ENCODE measurements around the gene HYI.
"Not testable (repeated sequence)": the region's sequence is repeated elsewhere in the genome, so short reads cannot be mapped to it uniquely, and the experiment has no call there.

Gene HYI

DNA sequence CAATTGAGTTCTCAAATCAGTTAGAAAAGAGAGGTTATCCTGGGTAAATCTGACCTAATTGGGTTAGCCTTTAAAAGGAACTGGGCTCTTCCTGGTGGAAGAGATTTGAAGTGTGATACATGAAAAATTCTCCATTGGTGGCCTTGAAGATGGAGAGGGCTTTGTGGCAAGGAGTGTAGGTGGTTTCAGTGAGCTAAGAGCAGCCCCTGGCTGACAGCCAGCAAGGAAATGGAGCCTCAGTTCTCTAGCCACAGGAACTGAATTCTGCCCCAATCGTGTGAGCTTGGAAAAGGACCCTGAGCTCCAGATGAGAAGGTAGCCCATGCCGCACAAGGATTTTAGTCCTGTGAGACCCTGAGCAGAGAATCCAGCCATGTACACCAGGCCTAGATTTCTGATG is 12.7 kb upstream of the HYI start:
- TF ChIP-seq POU2F2 (IDR thresholded peaks at IDR 0.05; ENCODE audit: low read depth, low read length) (no peak), PAX5 (IDR thresholded peaks at IDR 0.05; ENCODE audit: insufficient read depth, low read length, severe bottlenecking) (no peak), SPI1 (IDR thresholded peaks at IDR 0.05; ENCODE audit: low read depth, low read length) (no peak), TAF1 (IDR thresholded peaks at IDR 0.05; ENCODE audit: low read depth, low read length) (no peak), POLR2A (IDR thresholded peaks at IDR 0.05; ENCODE audit: low read depth, low read length) (no peak), POLR2AphosphoS5 (IDR thresholded peaks at IDR 0.05; ENCODE audit: low read depth, low read length) (no peak)
- FAIRE-seq (no peak), DNase-seq (ENCODE audit: insufficient read length, low spot score) (no peak)

DNA sequence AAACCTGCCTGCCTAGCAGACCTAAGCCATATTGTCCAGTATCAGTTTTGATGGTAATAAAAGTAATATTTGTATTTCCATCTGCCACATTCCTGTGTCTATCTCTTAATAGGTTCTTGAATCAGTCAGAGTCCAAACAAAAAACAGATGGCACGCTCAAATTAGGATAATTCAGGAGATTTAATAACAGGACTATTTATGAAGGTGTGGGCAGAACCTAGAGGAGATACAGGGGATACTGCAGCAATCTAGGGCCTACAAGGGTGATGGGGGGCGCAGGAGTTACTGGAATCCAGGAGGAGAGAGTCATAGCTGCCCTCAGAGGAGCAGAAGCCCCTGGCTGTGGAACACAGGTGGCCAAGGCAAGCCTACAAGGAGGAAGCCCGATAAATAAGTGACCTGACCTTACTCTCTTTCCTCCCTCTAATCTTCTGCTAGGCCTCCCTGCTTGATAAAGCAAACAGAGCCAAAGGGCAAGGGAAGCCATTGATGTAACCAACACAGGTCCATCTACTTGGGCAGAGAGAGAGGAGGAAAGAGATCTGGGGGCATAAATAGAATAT is 11.9 kb upstream of the HYI start:
- no peak for FAIRE-seq
- no peak for DNase-seq (ENCODE audit: insufficient read length, low spot score)
- TF ChIP-seq SPI1 (IDR thresholded peaks at IDR 0.05; ENCODE audit: low read depth, low read length): no peak
- no peak for TF ChIP-seq POLR2A (IDR thresholded peaks at IDR 0.05; ENCODE audit: low read depth, low read length)
- no peak for TF ChIP-seq POLR2AphosphoS5 (IDR thresholded peaks at IDR 0.05; ENCODE audit: low read depth, low read length)
- no peak for TF ChIP-seq POU2F2 (IDR thresholded peaks at IDR 0.05; ENCODE audit: low read depth, low read length)
- TF ChIP-seq PAX5 (IDR thresholded peaks at IDR 0.05; ENCODE audit: insufficient read depth, low read length, severe bottlenecking): no peak
- no peak for TF ChIP-seq TAF1 (IDR thresholded peaks at IDR 0.05; ENCODE audit: low read depth, low read length)

DNA sequence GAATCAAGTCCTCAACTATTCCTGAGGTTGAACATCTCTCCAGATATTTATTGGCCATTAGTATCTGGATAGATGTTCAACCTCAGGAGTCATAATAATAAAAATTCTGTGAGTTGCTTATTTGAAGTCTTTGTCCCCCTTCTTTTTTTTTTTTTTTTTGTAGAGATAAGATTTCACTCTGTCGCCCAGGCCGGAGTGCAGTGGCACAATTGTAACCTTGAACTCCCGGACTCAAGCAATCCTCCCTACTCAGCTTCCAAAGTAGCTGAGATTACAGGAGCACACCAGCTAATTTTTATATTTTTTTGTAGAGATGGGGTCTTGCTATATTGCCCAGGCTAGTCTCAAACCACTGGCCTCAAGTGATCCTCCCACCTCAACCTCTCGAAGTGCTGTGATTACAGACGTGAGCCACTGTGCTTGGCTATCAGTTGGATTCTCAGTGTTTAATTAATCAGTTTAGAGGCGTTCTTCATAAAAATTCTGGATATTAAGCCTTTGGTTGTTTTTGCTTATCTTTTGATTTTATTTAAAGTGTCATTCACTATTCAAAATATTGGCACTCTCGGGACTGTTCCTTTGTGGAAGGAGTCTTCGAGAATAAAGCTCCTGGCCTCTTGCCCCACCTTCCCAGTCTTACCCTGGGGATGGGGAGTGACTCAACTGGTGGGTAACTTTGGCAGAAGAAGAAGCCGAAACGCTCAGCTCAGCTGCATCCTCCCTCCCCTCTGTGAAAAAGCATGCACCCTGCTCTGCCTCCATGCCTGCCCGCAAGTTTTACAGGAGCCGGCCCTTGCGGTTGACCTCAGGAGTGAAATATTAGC is 11.2 kb upstream of the HYI start:
- FAIRE-seq (no peak), DNase-seq (ENCODE audit: insufficient read length, low spot score) (no peak)
- no peak for TF ChIP-seq SPI1 (IDR thresholded peaks at IDR 0.05; ENCODE audit: low read depth, low read length)
- TF ChIP-seq POU2F2 (IDR thresholded peaks at IDR 0.05; ENCODE audit: low read depth, low read length): no peak
- no peak for TF ChIP-seq TAF1 (IDR thresholded peaks at IDR 0.05; ENCODE audit: low read depth, low read length)
- TF ChIP-seq POLR2A (IDR thresholded peaks at IDR 0.05; ENCODE audit: low read depth, low read length): no peak
- no peak for TF ChIP-seq POLR2AphosphoS5 (IDR thresholded peaks at IDR 0.05; ENCODE audit: low read depth, low read length)
- TF ChIP-seq PAX5 (IDR thresholded peaks at IDR 0.05; ENCODE audit: insufficient read depth, low read length, severe bottlenecking): no peak

DNA sequence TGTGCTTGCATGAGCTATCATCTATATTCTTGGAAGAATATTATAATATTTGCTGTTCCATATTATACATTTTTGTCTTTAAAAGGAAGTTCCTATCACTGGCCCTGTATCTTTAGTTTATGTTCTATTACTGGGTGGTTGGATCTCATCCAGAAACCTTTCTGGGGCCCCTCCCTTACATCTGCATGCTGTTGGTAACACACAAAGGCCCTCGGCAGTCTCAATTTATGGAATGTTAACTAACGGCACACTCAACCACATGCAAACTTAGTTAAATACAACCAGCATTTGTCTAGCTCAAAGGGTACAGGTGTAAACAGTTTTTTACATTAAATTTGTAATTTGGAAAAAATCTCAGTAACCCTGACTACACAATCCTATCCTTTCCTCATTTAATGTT is 9.7 kb upstream of the HYI start:
- TF ChIP-seq POLR2A (IDR thresholded peaks at IDR 0.05; ENCODE audit: low read depth, low read length): no peak
- no peak for TF ChIP-seq PAX5 (IDR thresholded peaks at IDR 0.05; ENCODE audit: insufficient read depth, low read length, severe bottlenecking)
- no peak for TF ChIP-seq POU2F2 (IDR thresholded peaks at IDR 0.05; ENCODE audit: low read depth, low read length)
- no peak for TF ChIP-seq TAF1 (IDR thresholded peaks at IDR 0.05; ENCODE audit: low read depth, low read length)
- TF ChIP-seq POLR2AphosphoS5 (IDR thresholded peaks at IDR 0.05; ENCODE audit: low read depth, low read length): no peak
- TF ChIP-seq SPI1 (IDR thresholded peaks at IDR 0.05; ENCODE audit: low read depth, low read length): no peak
- FAIRE-seq (no peak), DNase-seq (ENCODE audit: insufficient read length, low spot score) (no peak)

- FAIRE-seq: no peak
- no peak for TF ChIP-seq SPI1 (IDR thresholded peaks at IDR 0.05; ENCODE audit: low read depth, low read length)
- no peak for TF ChIP-seq POLR2AphosphoS5 (IDR thresholded peaks at IDR 0.05; ENCODE audit: low read depth, low read length)
- TF ChIP-seq POU2F2 (IDR thresholded peaks at IDR 0.05; ENCODE audit: low read depth, low read length): no peak
- no peak for TF ChIP-seq TAF1 (IDR thresholded peaks at IDR 0.05; ENCODE audit: low read depth, low read length)
- no peak for TF ChIP-seq PAX5 (IDR thresholded peaks at IDR 0.05; ENCODE audit: insufficient read depth, low read length, severe bottlenecking)
- TF ChIP-seq POLR2A (IDR thresholded peaks at IDR 0.05; ENCODE audit: low read depth, low read length): no peak
Observed at GRCh38 chr1:43460988-43461693, 7.4 kb upstream of the HYI start.

DNA sequence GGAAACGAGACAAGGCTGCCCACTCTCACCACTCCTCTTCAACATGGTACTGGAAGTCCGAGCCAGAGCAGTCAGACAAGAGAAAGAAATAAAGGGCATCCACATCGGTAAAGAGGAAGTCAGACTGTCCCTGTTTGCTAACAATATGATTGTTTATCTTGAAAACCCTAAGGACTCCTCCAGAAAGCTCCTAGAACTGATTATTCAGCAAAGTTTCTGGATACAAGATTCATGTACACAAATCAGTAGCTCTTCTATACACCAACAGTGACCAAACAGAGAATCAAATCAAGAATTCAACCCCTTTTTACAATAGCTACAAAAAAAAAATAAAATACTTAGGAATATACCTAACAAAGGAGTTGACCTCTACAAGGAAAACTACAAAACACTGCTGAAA is 4.6 kb upstream of the HYI start:
- not testable (repeated sequence) for DNase-seq (ENCODE audit: insufficient read length, low spot score); FAIRE-seq

More at GRCh38 chr1:43460988-43461693, 7.4 kb upstream of the HYI start:
- no peak for DNase-seq (ENCODE audit: insufficient read length, low spot score)

DNA sequence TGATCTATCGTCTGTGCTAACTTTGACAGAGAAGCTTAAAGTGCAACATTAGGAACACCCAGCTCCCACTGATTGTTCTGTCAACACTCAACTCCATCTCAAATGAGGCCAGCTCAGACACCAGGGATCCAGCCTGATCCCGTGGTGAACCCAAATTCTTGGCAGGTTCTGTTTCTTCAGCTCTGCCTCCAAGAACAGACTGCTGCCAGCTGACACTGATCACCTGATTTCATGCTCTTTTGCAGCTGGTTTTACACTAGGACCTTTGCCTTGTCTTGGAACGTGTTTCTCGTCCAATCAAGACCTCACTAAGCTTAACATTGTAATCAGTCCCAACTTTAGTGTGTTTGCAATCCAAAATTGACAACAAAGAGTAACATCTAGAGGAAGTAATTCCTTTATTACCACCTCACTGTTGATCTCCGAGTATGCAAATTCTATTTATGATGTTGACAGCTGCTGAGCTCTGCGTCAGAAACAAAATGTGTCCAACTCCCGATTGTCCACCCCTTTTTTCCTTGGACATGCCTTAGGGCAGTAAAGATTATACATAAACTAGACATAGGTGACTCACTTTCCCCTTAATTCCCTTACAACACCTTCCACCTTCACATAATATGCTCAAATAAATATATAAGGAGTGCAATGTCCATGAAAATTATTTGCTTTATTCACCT is 1.6 kb upstream of the HYI start:
- FAIRE-seq: no peak
- no peak for DNase-seq (ENCODE audit: insufficient read length, low spot score)
- TF ChIP-seq SPI1 (IDR thresholded peaks at IDR 0.05; ENCODE audit: low read depth, low read length) (no peak), PAX5 (IDR thresholded peaks at IDR 0.05; ENCODE audit: insufficient read depth, low read length, severe bottlenecking) (no peak), TAF1 (IDR thresholded peaks at IDR 0.05; ENCODE audit: low read depth, low read length) (no peak), POLR2A (IDR thresholded peaks at IDR 0.05; ENCODE audit: low read depth, low read length) (no peak), POLR2AphosphoS5 (IDR thresholded peaks at IDR 0.05; ENCODE audit: low read depth, low read length) (no peak), POU2F2 (IDR thresholded peaks at IDR 0.05; ENCODE audit: low read depth, low read length) (no peak)

- peak; percentile 73 for DNase-seq (ENCODE audit: insufficient read length, low spot score)
- no peak for TF ChIP-seq POU2F2 (IDR thresholded peaks at IDR 0.05; ENCODE audit: low read depth, low read length)
- TF ChIP-seq POLR2A (IDR thresholded peaks at IDR 0.05; ENCODE audit: low read depth, low read length): peak; percentile 45; the same call in 1 of the 2 replicates
- no peak for TF ChIP-seq PAX5 (IDR thresholded peaks at IDR 0.05; ENCODE audit: insufficient read depth, low read length, severe bottlenecking)
- no peak for TF ChIP-seq SPI1 (IDR thresholded peaks at IDR 0.05; ENCODE audit: low read depth, low read length)
Observed at GRCh38 chr1:43454270-43455011, 710 bp upstream of the HYI start.

More at GRCh38 chr1:43454270-43455011, 710 bp upstream of the HYI start:
- peak; percentile 95 for FAIRE-seq

Measured in GM12891 (cell line).